Measurements from ENCODE around the gene KCNJ3. TPM values are rescaled to one million over a fixed set of nuclear protein-coding genes. Genes with fewer than 3 reads are reported as not detected.

The KCNJ3 gene
- total RNA-seq, 1 experiment from 2014 or later: 0.11 TPM

DNA sequence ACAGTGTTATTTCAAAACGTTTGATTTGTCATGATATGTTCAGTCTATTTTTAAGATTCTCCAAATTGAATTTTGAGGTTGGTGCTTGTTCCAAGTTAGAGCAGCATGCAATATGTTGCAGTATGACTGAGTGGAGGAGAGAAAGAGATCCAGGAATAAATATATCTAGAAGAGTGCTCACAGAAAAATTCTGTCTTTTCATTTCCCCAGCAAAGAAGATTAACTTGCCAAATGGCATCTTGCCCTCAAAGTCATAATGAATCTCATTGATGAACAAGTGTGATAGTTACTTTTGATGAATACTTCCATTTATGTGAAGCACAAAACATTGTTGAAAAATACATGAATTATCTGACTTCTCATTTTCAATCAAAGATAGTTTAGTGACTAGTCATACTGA lies 95.9 kb downstream of the KCNJ3 start:
- H2BK12ac ChIP-seq (ENCODE audit: insufficient read length, low read depth, low read length): no peak overlapping the region
- no peaks in the 10 kb centered on the region for H3K79me1 ChIP-seq (ENCODE audit: insufficient read depth, low read depth, low read length, poor library complexity, severe bottlenecking)
- no peaks in the 10 kb centered on the region for H3K79me2 ChIP-seq (ENCODE audit: insufficient read depth, low read length)
- no peak overlapping the region for H3K23ac ChIP-seq (ENCODE audit: insufficient read length, low read depth, low read length)
- no peak overlapping the region for H3K9ac ChIP-seq (ENCODE audit: extremely low read depth, insufficient read length, low read length)
- no peaks in the 10 kb centered on the region for H3K23me2 ChIP-seq (ENCODE audit: insufficient read length, low read depth, low read length, poor library complexity, severe bottlenecking)
- no peaks in the 10 kb centered on the region for H3K9me3 ChIP-seq (ENCODE audit: control insufficient read depth, low read depth, low read length)
- Mint-ChIP-seq H3K4me1 (peaks cover 9% of the 10 kb centered on the region in 2 experiments), H3K27me3 (ENCODE audit: low read depth) (no peaks in the 10 kb centered on the region), H3K27ac (no peak overlapping the region), H3K4me3 (no peak overlapping the region), H3K36me3 (ENCODE audit: insufficient read depth in 1 of 3, low read depth in 3 of 3) (no peaks in the 10 kb centered on the region), H3K9me3 (no peaks in the 10 kb centered on the region)
- no peaks in the 10 kb centered on the region for H3K27me3 ChIP-seq (ENCODE audit: insufficient read depth, low read length)
- H2BK5ac ChIP-seq (ENCODE audit: insufficient read length, low read length): no peak overlapping the region
- H3K4ac ChIP-seq (ENCODE audit: low read depth, low read length): no peak overlapping the region
- H4K8ac ChIP-seq (replicated peaks; ENCODE audit: insufficient read length, low read depth, low read length): no peak overlapping the region
- H3K4me1 ChIP-seq (ENCODE audit: insufficient read depth, low read length): peaks cover 2% of the 10 kb centered on the region; the same call in 1 of the 2 replicates
- no peak overlapping the region for H2AFZ ChIP-seq (ENCODE audit: low read length)
- no peak overlapping the region for H3K18ac ChIP-seq (ENCODE audit: insufficient read length, low read depth, low read length)
- H2BK20ac ChIP-seq (ENCODE audit: low read depth, low read length, poor library complexity, severe bottlenecking): no peak overlapping the region
- H2AK5ac ChIP-seq (ENCODE audit: insufficient read length, low read length): no peak overlapping the region
- H3K56ac ChIP-seq (ENCODE audit: insufficient read length, low read depth, low read length): no peak overlapping the region
- no CpG with 5 or more reads among the region's 1 CpG for WGBS (ENCODE audit: extremely low coverage, insufficient read length, low lambda C conversion rate)
- TF ChIP-seq, protein P1, sequence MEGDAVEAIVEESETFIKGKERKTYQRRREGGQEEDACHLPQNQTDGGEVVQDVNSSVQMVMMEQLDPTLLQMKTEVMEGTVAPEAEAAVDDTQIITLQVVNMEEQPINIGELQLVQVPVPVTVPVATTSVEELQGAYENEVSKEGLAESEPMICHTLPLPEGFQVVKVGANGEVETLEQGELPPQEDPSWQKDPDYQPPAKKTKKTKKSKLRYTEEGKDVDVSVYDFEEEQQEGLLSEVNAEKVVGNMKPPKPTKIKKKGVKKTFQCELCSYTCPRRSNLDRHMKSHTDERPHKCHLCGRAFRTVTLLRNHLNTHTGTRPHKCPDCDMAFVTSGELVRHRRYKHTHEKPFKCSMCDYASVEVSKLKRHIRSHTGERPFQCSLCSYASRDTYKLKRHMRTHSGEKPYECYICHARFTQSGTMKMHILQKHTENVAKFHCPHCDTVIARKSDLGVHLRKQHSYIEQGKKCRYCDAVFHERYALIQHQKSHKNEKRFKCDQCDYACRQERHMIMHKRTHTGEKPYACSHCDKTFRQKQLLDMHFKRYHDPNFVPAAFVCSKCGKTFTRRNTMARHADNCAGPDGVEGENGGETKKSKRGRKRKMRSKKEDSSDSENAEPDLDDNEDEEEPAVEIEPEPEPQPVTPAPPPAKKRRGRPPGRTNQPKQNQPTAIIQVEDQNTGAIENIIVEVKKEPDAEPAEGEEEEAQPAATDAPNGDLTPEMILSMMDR (conservative IDR thresholded peaks at IDR 0.05): no peak
- H4K20me1 ChIP-seq (ENCODE audit: control insufficient read depth, insufficient read depth, insufficient read length): no peaks in the 10 kb centered on the region
- no peak overlapping the region for H2BK15ac ChIP-seq (ENCODE audit: low read depth, low read length)
- no peak overlapping the region for H4K5ac ChIP-seq (ENCODE audit: insufficient read length, low read depth, low read length)
- DNase-seq: no peak
- H3K4me2 ChIP-seq (ENCODE audit: insufficient read depth, insufficient read length, low read length): no peak overlapping the region
- no peak overlapping the region for H4K91ac ChIP-seq (ENCODE audit: insufficient read length, low read depth, low read length)
- H3K14ac ChIP-seq (ENCODE audit: insufficient read depth, low read length): no peak overlapping the region
- no peak overlapping the region for H3T11ph ChIP-seq (ENCODE audit: low read length)
- H3K27ac ChIP-seq (ENCODE audit: insufficient read length, low read depth, low read length): no peak overlapping the region
- no peak overlapping the region for H2BK120ac ChIP-seq (ENCODE audit: low read depth, low read length, poor library complexity, severe bottlenecking)
